ENCODE measurements around the gene USP31.

DNA sequence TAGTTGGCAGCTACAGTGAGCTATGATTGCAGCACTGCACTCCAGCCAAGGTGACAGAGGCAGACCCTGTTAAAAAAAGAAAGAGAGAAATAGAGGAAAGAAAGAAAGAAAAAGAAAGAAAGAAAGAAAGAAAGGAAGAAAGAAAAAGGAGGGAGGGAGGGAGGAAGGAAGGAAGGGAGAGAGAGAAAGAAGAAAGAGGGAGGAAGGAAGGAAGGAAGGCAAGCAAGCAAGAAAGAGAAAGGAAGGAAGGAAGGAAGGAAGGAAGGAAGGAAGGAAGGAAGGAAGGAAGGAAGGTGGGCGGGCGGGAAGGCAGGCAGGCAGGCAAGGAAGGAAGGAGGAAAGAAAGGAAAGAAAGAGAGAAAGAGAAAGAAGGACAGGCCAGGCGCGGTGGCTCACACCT lies 32.3 kb upstream of the USP31 start:
- TF ChIP-seq, protein P1, sequence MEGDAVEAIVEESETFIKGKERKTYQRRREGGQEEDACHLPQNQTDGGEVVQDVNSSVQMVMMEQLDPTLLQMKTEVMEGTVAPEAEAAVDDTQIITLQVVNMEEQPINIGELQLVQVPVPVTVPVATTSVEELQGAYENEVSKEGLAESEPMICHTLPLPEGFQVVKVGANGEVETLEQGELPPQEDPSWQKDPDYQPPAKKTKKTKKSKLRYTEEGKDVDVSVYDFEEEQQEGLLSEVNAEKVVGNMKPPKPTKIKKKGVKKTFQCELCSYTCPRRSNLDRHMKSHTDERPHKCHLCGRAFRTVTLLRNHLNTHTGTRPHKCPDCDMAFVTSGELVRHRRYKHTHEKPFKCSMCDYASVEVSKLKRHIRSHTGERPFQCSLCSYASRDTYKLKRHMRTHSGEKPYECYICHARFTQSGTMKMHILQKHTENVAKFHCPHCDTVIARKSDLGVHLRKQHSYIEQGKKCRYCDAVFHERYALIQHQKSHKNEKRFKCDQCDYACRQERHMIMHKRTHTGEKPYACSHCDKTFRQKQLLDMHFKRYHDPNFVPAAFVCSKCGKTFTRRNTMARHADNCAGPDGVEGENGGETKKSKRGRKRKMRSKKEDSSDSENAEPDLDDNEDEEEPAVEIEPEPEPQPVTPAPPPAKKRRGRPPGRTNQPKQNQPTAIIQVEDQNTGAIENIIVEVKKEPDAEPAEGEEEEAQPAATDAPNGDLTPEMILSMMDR (IDR thresholded peaks at IDR 0.05; ENCODE audit: control extremely low read depth in 1 of 3, insufficient read depth in 1 of 3, low read depth in 1 of 3, low read length in 3 of 3): no peak
- TF ChIP-seq JUN (IDR thresholded peaks at IDR 0.05; ENCODE audit: low read depth, low read length) (no peak), POLR2A (IDR thresholded peaks at IDR 0.05; ENCODE audit: control extremely low read depth in 1 of 2, low read depth in 2 of 2, low read length in 2 of 2) (no peak), HDAC6 (IDR thresholded peaks at IDR 0.05; ENCODE audit: low read depth, low read length) (no peak), EZH2 (IDR thresholded peaks at IDR 0.05; ENCODE audit: low read depth, low read length, severe bottlenecking) (no peak), POLR2AphosphoS5 (IDR thresholded peaks at IDR 0.05; ENCODE audit: low read depth, low read length) (no peak), SIN3A (conservative IDR thresholded peaks at IDR 0.05 in 1 of 2, IDR thresholded peaks at IDR 0.05 in 1 of 2; ENCODE audit: low read depth in 1 of 2, low read length in 2 of 2) (no peak)
